Measurements from ENCODE around the gene BCKDHB.

The BCKDHB gene

DNA sequence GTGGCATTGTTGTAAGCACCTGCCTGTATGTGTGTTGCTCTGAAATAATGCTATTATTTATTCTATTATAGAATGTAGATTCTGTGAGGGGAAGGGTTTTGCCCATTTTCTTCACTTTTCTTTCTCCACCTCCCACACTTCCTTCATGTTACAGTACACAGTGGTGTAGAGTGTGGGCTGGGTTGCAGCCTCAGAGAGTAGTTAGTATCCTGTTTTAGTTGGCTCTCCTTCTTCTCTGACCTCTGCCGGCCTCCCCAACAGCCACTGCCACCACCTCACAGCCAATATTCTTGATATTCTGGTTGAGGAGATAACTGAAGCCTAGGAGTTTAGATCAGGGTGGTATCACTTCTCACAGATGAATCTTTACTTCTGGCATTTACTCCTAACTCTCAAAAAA lies 143.4 kb downstream of the BCKDHB start:
- H3K9me3 ChIP-seq (replicated peaks; ENCODE audit: insufficient read depth, low read length) = no peaks in the 10 kb centered on the region
- TF ChIP-seq EZH2phosphoT487 (IDR thresholded peaks at IDR 0.05; ENCODE audit: low read length) (no peak), CTCF (IDR thresholded peaks at IDR 0.05; ENCODE audit: low read length) (no peak), EZH2 (optimal IDR thresholded peaks at IDR 0.05; ENCODE audit: low read depth, low read length) (no peak)
- no peak overlapping the region for H3K4me3 ChIP-seq (ENCODE audit: low read length)
- H3K4me2 ChIP-seq (ENCODE audit: low read depth, low read length) = no peak overlapping the region
- H3K27ac ChIP-seq (ENCODE audit: low read length) = no peak overlapping the region
- no peaks in the 10 kb centered on the region for H3K9me2 ChIP-seq (replicated peaks; ENCODE audit: insufficient read depth, low read length)
- no peaks in the 10 kb centered on the region for H3K27me3 ChIP-seq (replicated peaks; ENCODE audit: insufficient read depth, low read length)
- no peak overlapping the region for H3K9ac ChIP-seq (ENCODE audit: low read length)
- no peaks in the 10 kb centered on the region for H3K79me2 ChIP-seq (ENCODE audit: low read length)
- H3K4me1 ChIP-seq (ENCODE audit: low read length) = no peaks in the 10 kb centered on the region
- H3F3A ChIP-seq (ENCODE audit: insufficient read depth, low read length) = no peaks in the 10 kb centered on the region
- H3K36me3 ChIP-seq (replicated peaks; ENCODE audit: insufficient read depth, low read length) = no peaks in the 10 kb centered on the region
- no peak overlapping the region for H2AFZ ChIP-seq (ENCODE audit: low read length)
- no peak for DNase-seq
- no peaks in the 10 kb centered on the region for H4K20me1 ChIP-seq (ENCODE audit: insufficient read depth, low read length)

- Histone ChIP-seq H3F3A (ENCODE audit: insufficient read depth, low read length) (no peaks in the 10 kb centered on the region), H4K20me1 (ENCODE audit: insufficient read depth, low read length) (no peaks in the 10 kb centered on the region), H3K9ac (ENCODE audit: low read length) (no peak overlapping the region), H3K79me2 (ENCODE audit: low read length) (no peaks in the 10 kb centered on the region), H3K27ac (ENCODE audit: low read length) (no peak overlapping the region), H3K9me2 (replicated peaks; ENCODE audit: insufficient read depth, low read length) (no peaks in the 10 kb centered on the region), H3K27me3 (replicated peaks; ENCODE audit: insufficient read depth, low read length) (no peaks in the 10 kb centered on the region), H3K4me2 (ENCODE audit: low read depth, low read length) (no peak overlapping the region), H3K4me1 (ENCODE audit: low read length) (no peaks in the 10 kb centered on the region), H3K9me3 (replicated peaks; ENCODE audit: insufficient read depth, low read length) (no peaks in the 10 kb centered on the region), H2AFZ (ENCODE audit: low read length) (no peak overlapping the region), H3K36me3 (replicated peaks; ENCODE audit: insufficient read depth, low read length) (no peaks in the 10 kb centered on the region), H3K4me3 (ENCODE audit: low read length) (no peak overlapping the region)
- no peak for DNase-seq
- no peak for TF ChIP-seq EZH2phosphoT487 (IDR thresholded peaks at IDR 0.05; ENCODE audit: low read length)
- no peak for TF ChIP-seq EZH2 (optimal IDR thresholded peaks at IDR 0.05; ENCODE audit: low read depth, low read length)
- no peak for TF ChIP-seq CTCF (IDR thresholded peaks at IDR 0.05; ENCODE audit: low read length)
Observed at GRCh38 chr6:80250391-80250997, 144.0 kb downstream of the BCKDHB start.

GRCh38 chr6:80251321-80251720 lies 144.8 kb downstream of the BCKDHB start:
- no peak overlapping the region for H2AFZ ChIP-seq (ENCODE audit: low read length)
- H3K4me2 ChIP-seq (ENCODE audit: low read depth, low read length) = no peak overlapping the region
- TF ChIP-seq CTCF (IDR thresholded peaks at IDR 0.05; ENCODE audit: low read length) (no peak), EZH2 (optimal IDR thresholded peaks at IDR 0.05; ENCODE audit: low read depth, low read length) (no peak), EZH2phosphoT487 (IDR thresholded peaks at IDR 0.05; ENCODE audit: low read length) (no peak)
- no peaks in the 10 kb centered on the region for H3K4me1 ChIP-seq (ENCODE audit: low read length)
- no peaks in the 10 kb centered on the region for H4K20me1 ChIP-seq (ENCODE audit: insufficient read depth, low read length)
- no peak overlapping the region for H3K27ac ChIP-seq (ENCODE audit: low read length)
- DNase-seq = no peak
- no peaks in the 10 kb centered on the region for H3K9me2 ChIP-seq (replicated peaks; ENCODE audit: insufficient read depth, low read length)
- no peaks in the 10 kb centered on the region for H3K79me2 ChIP-seq (ENCODE audit: low read length)
- no peaks in the 10 kb centered on the region for H3K36me3 ChIP-seq (replicated peaks; ENCODE audit: insufficient read depth, low read length)
- H3K9ac ChIP-seq (ENCODE audit: low read length) = no peak overlapping the region
- H3K27me3 ChIP-seq (replicated peaks; ENCODE audit: insufficient read depth, low read length) = no peaks in the 10 kb centered on the region
- H3F3A ChIP-seq (ENCODE audit: insufficient read depth, low read length) = no peaks in the 10 kb centered on the region
- H3K4me3 ChIP-seq (ENCODE audit: low read length) = no peak overlapping the region
- H3K9me3 ChIP-seq (replicated peaks; ENCODE audit: insufficient read depth, low read length) = no peaks in the 10 kb centered on the region
